K562 (cell line): Measurements from ENCODE around the gene INPPL1. TPM values are rescaled to one million over a fixed set of nuclear protein-coding genes. Genes with fewer than 3 reads are reported as not detected.

Source experiments
- ATAC-seq: fragments of 200-7000 bp; cut with Tn5 transposase; 3 replicates; pipeline ENCODE4 v1.9.1; 2020; ENCODE audit warnings: moderate library complexity
- BruUV-seq: library from RNA; stranded (reverse); fragments of 400-500 nt; replicated peaks from 2 replicates; lab custom pipeline; 2021; lab: Mats Ljungman, UMichigan
- CTCF ChIA-PET: fragments of 300-600 bp; formaldehyde crosslinking; extraction: SDS; loops from one replicate; lab custom pipeline; 2021; ENCODE audit warnings: low intra/inter-chr PET ratio; lab: Yijun Ruan, JAX
- POLR2A ChIA-PET: fragments of 300-600, 350-650 bp; sonication (Branson Sonifier 250); formaldehyde crosslinking; extraction: SDS; loops from one replicate; lab custom pipeline; 2021; ENCODE audit warnings: antibody characterized with exemption, inconsistent platforms; lab: Yijun Ruan, JAX
- DNase-seq, 4 experiments: peaks; one replicate each; pipeline versions ENCODE4 v3.0.0 to v3.0.0-alpha.2; 2011 to 2018; ENCODE audit warnings: low spot score in 3 of 4, mixed read lengths in 3 of 4; ENCODE audit errors: extremely low read depth in 1 of 4
- FAIRE-seq: peaks from 2 replicates; lab custom pipeline; 2011; peaks lifted over from hg19 to GRCh38; lab: Jason Lieb, UNC
- H2AFZ ChIP-seq: 2 replicates; pipeline ENCODE4 v1.6.0; 2011; ENCODE audit warnings: low read depth, low read length, control low read depth, inconsistent platforms
- H3K27ac ChIP-seq: fragments of 200-600 bp; 3 replicates; pipeline ENCODE4 v1.8.0; 2011; ENCODE audit warnings: low read depth, mild to moderate bottlenecking, control low read depth, inconsistent platforms, low read length, moderate library complexity, mixed read lengths; ENCODE audit errors: extremely low read depth
- H3K27me3 ChIP-seq, 2 experiments: fragments of 300-600 bp in 1 of 2; 2 replicates in 1 of 2; 3 replicates in 1 of 2; pipeline versions ENCODE4 v1.6.0 to v1.8.0; 2011; ENCODE audit warnings: inconsistent platforms in 2 of 2, low read length in 2 of 2, mild to moderate bottlenecking in 1 of 2, mixed read lengths in 1 of 2, moderate library complexity in 1 of 2; ENCODE audit not compliant: control insufficient read depth in 2 of 2, insufficient read depth in 2 of 2
- H3K36me3 ChIP-seq: fragments of 300-600 bp; 3 replicates; pipeline ENCODE4 v1.8.0; 2011; ENCODE audit warnings: mild to moderate bottlenecking, low read length, inconsistent platforms; ENCODE audit not compliant: control insufficient read depth, insufficient read depth
- H3K4me1 ChIP-seq, 2 experiments: fragments of 200-600 bp in 1 of 2; replicated peaks in 1 of 2; 2 replicates in 1 of 2; 3 replicates in 1 of 2; pipeline versions ENCODE4 v1.5.1 to v1.8.0; 2011; ENCODE audit warnings: inconsistent platforms in 2 of 2, low read length in 2 of 2, mild to moderate bottlenecking in 1 of 2, mixed read lengths in 1 of 2, moderate library complexity in 1 of 2; ENCODE audit not compliant: control insufficient read depth in 2 of 2, insufficient read depth in 2 of 2
- H3K4me2 ChIP-seq: 2 replicates; pipeline ENCODE4 v1.6.1; 2011; ENCODE audit warnings: low read length, control low read depth, inconsistent platforms, mixed read lengths; ENCODE audit not compliant: insufficient read depth
- H3K4me3 ChIP-seq: fragments of 200-600 bp; sonication (generic), shearing (Covaris generic); 2 replicates; pipeline ENCODE4 v1.5.1; 2016; ENCODE audit warnings: control low read depth, inconsistent platforms
- H3K79me2 ChIP-seq: fragments of 200-600 bp; 3 replicates; pipeline ENCODE4 v1.8.0; 2011; ENCODE audit warnings: low read length, inconsistent platforms; ENCODE audit not compliant: control insufficient read depth, insufficient read depth
- H3K9ac ChIP-seq, 2 experiments: 2 replicates each; pipeline versions ENCODE4 v1.6.0 to v1.6.1; 2011; ENCODE audit warnings: low read depth in 2 of 2, low read length in 2 of 2, control low read depth in 1 of 2, inconsistent platforms in 1 of 2, mild to moderate bottlenecking in 1 of 2, mixed read lengths in 1 of 2; ENCODE audit not compliant: insufficient read depth in 1 of 2
- H3K9me1 ChIP-seq: one replicate; pipeline ENCODE4 v1.6.0; 2011; ENCODE audit warnings: inconsistent platforms, mild to moderate bottlenecking, low read length, moderate library complexity; ENCODE audit not compliant: control insufficient read depth, insufficient read depth
- H3K9me3 ChIP-seq: replicated peaks from 2 replicates; pipeline ENCODE4 v1.5.1; 2011; ENCODE audit warnings: low read depth, low read length, inconsistent platforms; ENCODE audit not compliant: control insufficient read depth, insufficient read depth
- H4K20me1 ChIP-seq: replicated peaks from 2 replicates; pipeline ENCODE4 v1.6.1; 2011; ENCODE audit warnings: low read length, inconsistent platforms, mixed read lengths; ENCODE audit not compliant: control insufficient read depth, insufficient read depth
- CREBBP ChIP-seq: IDR thresholded peaks from one replicate; pipeline ENCODE4 v1.6.1; 2012; ENCODE audit warnings: low read depth, mild to moderate bottlenecking, control low read depth, inconsistent platforms, low read length
- CTCF ChIP-seq, 3 experiments: IDR thresholded peaks in 2 of 3; conservative IDR thresholded peaks in 1 of 3; 2 replicates each; pipeline ENCODE4 v1.5.1; 2011 to 2012; ENCODE audit warnings: low read length in 3 of 3, mild to moderate bottlenecking in 3 of 3, control low read depth in 2 of 3, improper control_type of control experiment in 1 of 3, inconsistent platforms in 1 of 3, low read depth in 1 of 3, mixed read lengths in 1 of 3, moderate library complexity in 1 of 3; ENCODE audit not compliant: insufficient read depth in 2 of 3
- GATAD2B ChIP-seq: fragments of 450-650 bp; IDR thresholded peaks from 2 replicates; pipeline ENCODE4 v1.6.1; 2017; ENCODE audit warnings: mild to moderate bottlenecking, borderline replicate concordance
- HES1 ChIP-seq: fragments of 450-650 bp; IDR thresholded peaks from 2 replicates; pipeline ENCODE4 v1.6.1; 2016; ENCODE audit warnings: low read depth, mild to moderate bottlenecking, moderate library complexity
- JUND ChIP-seq, 2 experiments: IDR thresholded peaks; 2 replicates in 1 of 2; 3 replicates in 1 of 2; pipeline ENCODE4 v1.6.1; 2011; ENCODE audit warnings: borderline replicate concordance in 2 of 2, low read depth in 2 of 2, low read length in 2 of 2, improper control_type of control experiment in 1 of 2, missing biosample characterization in 1 of 2, missing genetic modification characterization in 1 of 2, missing genetic modification reagents in 1 of 2
- RERE ChIP-seq: sonication (generic); formaldehyde crosslinking; IDR thresholded peaks from 2 replicates; pipeline ENCODE4 v1.8.0; 2023; ENCODE audit warnings: missing genetic modification reagents, mild to moderate bottlenecking, borderline replicate concordance
- SP1 ChIP-seq: sonication (generic); formaldehyde crosslinking; IDR thresholded peaks from 2 replicates; pipeline ENCODE4 v1.8.1; 2022; ENCODE audit warnings: mild to moderate bottlenecking, missing genetic modification reagents
- ZKSCAN1 ChIP-seq: fragments of 150-350 bp; IDR thresholded peaks from 2 replicates; pipeline ENCODE4 v1.6.1; 2016; ENCODE audit warnings: low read depth, low read length
- ZNF280B ChIP-seq: fragments of 250-450 bp; sonication (Bioruptor Pico); IDR thresholded peaks from 2 replicates; pipeline ENCODE4 v1.5.1; 2021; ENCODE audit warnings: mild to moderate bottlenecking
- ZNF785 ChIP-seq: fragments of 250-450 bp; sonication (Bioruptor Pico); IDR thresholded peaks from 2 replicates; pipeline ENCODE4 v1.4.0; 2020; ENCODE audit warnings: mild to moderate bottlenecking
- WGBS: fragments of 100-300 bp; shearing (Covaris generic); methylation state at CpG from one replicate; pipeline ENCODE4 v1.1.6; 2016; ENCODE audit warnings: low coverage, mixed read lengths; ENCODE audit not compliant: insufficient coverage; ENCODE audit errors: missing lambda C conversion rate; 5-methylcytosine and 5-hydroxymethylcytosine counted together
- in situ Hi-C: fragments of 300-500 bp; cut with MboI; formaldehyde crosslinking; loops from 4 replicates; pipeline ENCODE4 v1.15.0; 2018; ENCODE audit warnings: inconsistent platforms, mixed read lengths
- intact Hi-C: fragments of 100-400 bp; cut with micrococcal nuclease; formaldehyde crosslinking; loops from 2 replicates; pipeline ENCODE4 v1.14.2; 2022
- polyA plus RNA-seq, 8 experiments: library from polyadenylated mRNA; depleted of rRNA in 4 of 8; stranded (reverse) in 5 of 8; unstranded in 3 of 8; fragments of >200 nt; fragmentation: Nextera tagmentation in 2 of 8; fragmentation: Illumina TruSeq in 1 of 8; extraction: Ambion mirVana in 2 of 8; extraction: Trizol in 1 of 8; gene quantifications; 2 replicates each; pipeline versions ENCODE4 v1.2.1 to v1.2.3, GENCODE V29; 2011 to 2014; ENCODE audit warnings: inconsistent platforms in 1 of 8, missing spikeins in 1 of 8
- total RNA-seq, 7 experiments: library from RNA; depleted of rRNA in 6 of 7; stranded (reverse); fragments of >200 nt in 6 of 7; fragmentation: Illumina TruSeq in 2 of 7; extraction: Trizol in 2 of 7; gene quantifications; 2 replicates each; pipeline versions ENCODE4 v1.2.1 to v1.2.3, GENCODE V29; 2011 to 2021; ENCODE audit warnings: low replicate concordance in 1 of 7

INPPL1 gene
- total and polyA plus RNA-seq, 9 of the 15 experiments (the other 6 are each of a cell fraction or from before 2014, with no cell fraction given), result 0.55 to 137 (median 61.6) TPM

- intact Hi-C loops (loop anchor here (5.0 kb wide), 2 partner anchors 55 to 195 kb away; partner anchors contain the start of gene CLPB), in situ Hi-C loops (no loop called here)
- Histone ChIP-seq H3K79me2 (no peaks in the 10 kb centered on the region), H2AFZ (no peak overlapping the region), H3K9me3 (no peaks in the 10 kb centered on the region), H3K36me3 (peaks cover 64% of the 10 kb centered on the region), H4K20me1 (no peaks in the 10 kb centered on the region), H3K4me1 (peaks cover 0 to 28% of the 10 kb centered on the region in 2 experiments; a peak in 2 of 5 replicates), H3K4me3 (no peak overlapping the region), H3K4me2 (no peak overlapping the region), H3K9me1 (no peaks in the 10 kb centered on the region), H3K9ac (no peak overlapping the region; a peak in 1 of 4 replicates), H3K27ac (no peak overlapping the region), H3K27me3 (no peaks in the 10 kb centered on the region)
- no TSS peak for BruUV-seq
- FAIRE-seq (no peak), ATAC-seq (no peak), DNase-seq (no peak)
- ChIA-PET CTCF (interaction anchor here (1.4 kb wide), 1 partner anchor 212 kb away, joined by 3 read pairs; no protein-coding TSS in a partner anchor), POLR2A (interaction anchor here (0.6 to 2.8 kb wide), 12 partner anchors 8 to 290 kb away, joined by 3 to 13 read pairs (median 4); partner anchors contain the start of gene INPPL1)
- WGBS, result 93% methylated on average over 18 of the region's 22 CpGs
- no peak for TF ChIP-seq ZNF785 (CRISPR knock-in tag)
- no peak for TF ChIP-seq GATAD2B
- no peak for TF ChIP-seq ZKSCAN1
- TF ChIP-seq RERE, result no peak
- no peak for TF ChIP-seq ZNF280B (CRISPR knock-in tag)
- TF ChIP-seq HES1, result no peak
- TF ChIP-seq CTCF (IDR thresholded peaks at IDR 0.05 in 2 of 3, conservative IDR thresholded peaks at IDR 0.05 in 1 of 3; ENCODE audit: insufficient read depth in 2 of 3, low read depth in 1 of 3, low read length in 3 of 3), result peak in 2 of 3 experiments; percentile 2 to 23; a peak in 1 of 6 replicates
- no peak for TF ChIP-seq JUND (IDR thresholded peaks at IDR 0.05; ENCODE audit: borderline replicate concordance, low read depth, low read length)
- TF ChIP-seq JUND (tag; IDR thresholded peaks at IDR 0.05; ENCODE audit: borderline replicate concordance, low read depth, low read length), result no peak
- TF ChIP-seq SP1 (CRISPR knock-in tag), result no peak
- TF ChIP-seq CREBBP, result no peak
These were observed 12.8 kb downstream of the INPPL1 start for GRCh38 chr11:72237112-72237931.
